Stimulated activated CD8-positive, alpha-beta memory T cell treated with anti-CD3 and anti-CD28 coated beads, Interleukin-4, amount 100 ng/mL, for 48 hours (primary cell): ENCODE results near the gene VWA5B1.
"Not testable (repeated sequence)": the region's sequence is repeated elsewhere in the genome, so short reads cannot be mapped to it uniquely, and the experiment has no call there.

Experiments used
- DNase-seq: peaks from one replicate; pipeline ENCODE4 v3.0.0-alpha.2; 2020

The VWA5B1 gene

DNA sequence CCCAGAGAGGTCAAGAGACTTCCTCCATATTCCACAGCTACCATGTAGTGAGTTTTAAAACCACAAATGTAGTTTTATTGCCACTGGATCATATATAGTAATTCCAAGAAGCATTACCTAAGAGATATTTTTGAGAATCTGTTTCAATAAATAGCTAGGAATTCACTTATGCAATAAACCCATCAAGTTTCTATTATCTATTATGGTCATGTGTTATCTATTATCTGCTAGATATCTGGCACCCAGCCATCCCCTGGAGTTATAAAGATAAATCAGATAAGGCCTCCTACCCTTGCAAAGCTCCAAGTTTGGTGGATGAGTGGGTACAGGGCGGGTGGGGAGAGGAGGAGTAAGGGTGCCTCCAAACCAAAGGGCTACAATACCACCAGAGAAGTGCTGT lies 10.3 kb upstream of the VWA5B1 start:
- no peak for DNase-seq

DNA sequence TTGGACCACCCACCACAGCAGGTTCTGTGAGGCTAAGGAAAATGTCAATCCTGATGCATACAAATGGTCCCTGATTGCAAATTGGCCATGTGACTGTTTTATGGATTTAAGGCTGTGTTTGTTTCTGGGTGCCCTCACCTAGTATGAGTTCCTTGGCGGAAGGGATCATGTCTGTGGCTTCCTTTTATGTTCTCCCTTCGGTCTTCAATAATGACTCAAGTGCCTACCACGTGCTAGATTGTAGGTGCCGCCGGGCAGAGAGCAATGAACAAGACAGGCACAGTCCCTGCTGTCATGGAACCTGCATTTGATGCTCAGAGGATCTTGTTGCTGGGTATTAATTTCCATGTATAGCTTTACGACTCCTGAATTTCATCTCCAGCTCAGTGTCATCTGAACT lies 9.8 kb upstream of the VWA5B1 start:
- no peak for DNase-seq

DNA sequence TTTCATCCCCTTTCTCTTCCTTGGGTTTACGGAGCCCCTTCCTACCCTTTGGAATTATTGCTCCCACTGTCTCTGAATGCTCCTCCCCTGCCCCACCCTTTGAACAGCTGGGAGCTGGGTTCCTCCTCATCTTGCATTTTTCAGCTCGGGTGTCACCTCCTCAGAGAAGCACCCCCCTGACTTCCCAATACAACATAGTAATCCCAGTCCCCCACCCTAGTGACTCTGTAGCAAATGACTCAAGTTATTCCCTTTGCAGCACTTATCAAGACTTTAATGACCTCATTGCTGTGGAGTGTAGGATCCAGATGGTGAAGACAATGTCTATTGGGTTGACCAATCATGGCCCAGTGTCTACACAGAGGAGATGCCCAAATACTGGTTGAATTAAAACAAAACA lies 8.9 kb upstream of the VWA5B1 start:
- no peak for DNase-seq

DNA sequence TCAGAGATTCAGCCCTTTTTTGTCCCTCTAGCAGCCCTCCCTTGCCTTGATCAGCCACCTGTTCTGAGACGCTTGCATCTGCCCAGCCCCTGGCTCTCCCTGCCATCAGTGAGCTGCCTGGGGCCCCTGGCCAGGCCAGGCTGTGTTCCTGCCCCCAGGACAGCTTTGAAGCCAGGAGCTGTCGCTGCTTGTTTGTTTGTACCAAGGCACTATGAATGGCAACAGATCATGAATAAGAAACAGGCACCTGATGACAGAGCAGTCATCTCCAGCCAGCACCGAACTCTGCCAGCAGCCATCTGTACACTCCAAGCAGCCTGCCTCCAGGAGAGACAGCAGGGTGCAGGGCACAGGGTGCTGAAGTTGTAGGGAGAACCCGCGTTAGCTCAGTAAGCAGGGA lies 8.1 kb upstream of the VWA5B1 start:
- no peak for DNase-seq

DNA sequence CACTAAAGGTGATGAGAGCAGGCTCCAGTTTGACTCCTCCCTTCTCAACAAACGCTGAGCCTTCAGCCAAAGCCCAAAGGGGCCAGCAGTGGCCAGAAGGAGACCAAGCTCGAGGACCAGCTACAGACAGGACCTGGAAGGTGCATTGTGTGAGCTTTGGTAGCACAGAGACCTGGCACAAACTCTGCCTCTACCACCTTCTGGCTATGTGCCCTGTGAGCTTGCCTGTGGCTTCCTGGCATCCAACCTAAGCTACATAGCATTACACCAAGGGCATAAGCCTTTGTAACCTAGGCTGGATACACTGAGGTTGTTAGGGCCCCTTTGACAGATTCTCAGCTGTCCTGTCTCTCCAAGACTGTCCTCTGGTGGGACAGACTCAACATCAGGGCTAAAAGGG lies 6.6 kb upstream of the VWA5B1 start:
- no peak for DNase-seq

DNA sequence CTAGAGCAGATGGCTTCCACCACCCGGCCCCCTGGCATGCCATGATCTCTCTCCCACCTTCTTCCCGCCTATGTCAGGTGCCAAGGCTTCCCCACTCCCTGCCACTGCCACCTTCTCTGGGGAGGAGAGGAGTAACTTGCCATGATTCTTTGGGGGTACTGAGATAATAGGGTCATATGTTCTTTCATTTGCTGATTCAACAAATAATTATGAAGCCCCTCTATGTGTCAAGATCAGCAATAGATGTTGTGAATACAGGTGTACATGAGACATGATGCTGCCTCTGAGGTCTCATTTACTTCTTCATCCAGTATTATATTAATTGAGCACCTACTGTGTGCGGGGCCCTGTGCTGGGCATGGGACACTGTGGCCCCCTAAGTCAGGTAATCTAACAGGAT lies 6.0 kb upstream of the VWA5B1 start:
- DNase-seq, result no peak

DNA sequence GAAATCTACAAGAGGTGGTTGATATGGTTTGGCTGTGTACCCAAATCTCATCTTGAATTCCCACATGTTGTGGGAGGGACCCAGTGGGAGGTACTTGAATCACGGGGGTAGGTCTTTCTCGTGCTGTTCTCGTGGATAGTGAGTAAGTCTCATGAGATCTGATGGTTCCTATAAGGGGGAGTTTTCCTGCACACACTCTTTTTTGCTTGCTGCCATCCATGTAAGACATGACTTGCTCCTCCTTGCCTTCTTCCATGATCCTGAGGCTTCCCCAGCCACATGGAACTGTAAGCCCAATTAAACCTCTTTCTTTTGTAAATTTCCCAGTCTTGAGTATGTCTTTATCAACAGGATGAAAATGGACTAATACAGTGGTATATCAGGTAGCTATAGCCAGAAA lies 5.2 kb upstream of the VWA5B1 start:
- no peak for DNase-seq

DNA sequence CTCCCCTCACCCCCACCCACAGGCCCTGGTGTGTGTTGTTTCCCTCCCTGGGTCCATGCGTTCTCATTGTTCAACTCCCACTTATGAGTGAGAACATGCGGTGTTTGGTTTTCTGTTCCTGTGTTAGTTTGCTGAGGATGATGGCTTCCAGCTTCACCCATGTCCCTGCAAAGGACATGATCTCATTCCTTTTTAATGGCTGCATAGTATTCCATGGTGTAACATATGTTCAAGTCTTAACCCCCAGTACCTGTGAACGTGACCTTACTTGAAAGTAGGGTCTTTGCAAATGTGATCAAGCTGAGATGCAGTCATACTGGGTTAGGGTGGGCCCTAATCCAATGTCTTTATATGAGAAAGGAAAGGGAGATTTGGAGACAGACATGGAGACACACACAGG lies 3.0 kb upstream of the VWA5B1 start:
- DNase-seq, result not testable (repeated sequence)

DNA sequence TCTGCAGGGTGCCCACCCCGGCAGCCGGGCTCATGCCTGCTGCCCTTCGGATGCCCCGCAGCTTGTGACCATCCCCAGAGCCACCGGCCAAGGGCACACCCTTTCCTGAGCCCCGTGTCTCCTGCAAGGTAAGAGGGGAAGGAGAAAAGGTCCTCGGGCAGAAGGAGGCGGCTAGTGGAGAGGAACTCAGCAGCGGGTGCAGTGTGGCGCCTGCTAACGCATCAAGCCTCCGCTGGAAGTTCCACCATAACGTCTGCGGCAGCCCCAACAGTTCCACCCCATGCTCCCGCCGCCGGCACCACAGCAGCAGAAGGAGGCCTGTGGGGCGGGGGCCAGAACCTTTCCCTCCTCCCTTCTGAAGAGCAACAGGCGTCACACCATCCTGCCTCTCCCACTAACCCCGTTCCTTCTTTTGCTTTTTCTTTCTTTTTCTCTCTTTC lies 990 bp downstream of the VWA5B1 start:
- DNase-seq, result no peak

DNA sequence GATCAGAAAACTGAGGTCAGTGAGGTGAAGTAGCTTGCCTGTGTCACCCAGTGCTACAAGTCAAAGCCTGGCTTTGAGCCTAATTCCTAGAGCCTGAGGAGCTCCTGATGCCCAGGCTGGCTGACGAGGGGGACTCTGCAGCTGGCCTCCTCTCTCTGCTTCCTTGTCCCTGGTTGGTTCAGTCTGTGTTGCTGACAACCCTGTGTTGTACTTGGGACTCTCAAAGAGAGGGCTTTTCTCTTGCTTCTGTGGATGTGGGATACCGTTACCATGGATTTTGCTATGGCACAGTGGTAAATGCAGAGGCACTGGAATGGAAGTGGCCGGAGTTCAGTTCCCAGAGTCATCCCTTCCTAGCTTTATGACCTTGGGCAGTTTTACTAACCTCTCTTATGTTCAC lies 8.0 kb downstream of the VWA5B1 start:
- DNase-seq, result no peak

DNA sequence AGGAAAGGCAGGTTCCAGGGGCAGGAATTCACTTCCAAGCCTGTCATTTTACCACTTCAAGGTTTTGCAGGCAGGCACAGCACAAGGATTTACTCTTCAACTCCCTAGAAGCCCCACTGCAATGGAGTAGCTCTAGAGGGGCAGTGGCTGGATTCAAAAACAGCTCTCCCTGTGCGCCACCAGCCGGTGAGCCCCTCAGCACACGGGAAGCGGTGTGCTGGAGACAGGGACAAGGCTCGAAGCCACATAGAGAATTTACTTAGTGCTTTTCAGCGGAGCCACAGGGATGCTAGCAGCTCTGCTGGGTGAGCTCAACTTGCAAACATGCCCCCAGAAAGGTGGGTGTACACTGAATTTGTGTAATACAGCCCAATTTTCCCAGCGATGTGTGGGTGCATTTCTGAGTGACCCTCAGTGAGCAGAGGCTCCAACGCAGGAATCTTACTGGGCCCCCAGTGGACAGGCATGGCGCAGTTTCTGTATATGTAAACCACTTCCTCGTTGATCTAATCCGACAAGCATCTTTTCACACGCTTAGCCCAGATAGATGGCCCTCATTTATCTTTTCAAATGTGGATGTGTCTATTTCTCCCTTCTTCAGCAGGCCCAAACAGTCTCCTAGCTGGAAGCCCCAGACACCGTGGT lies 10.9 kb downstream of the VWA5B1 start:
- DNase-seq, result no peak

DNA sequence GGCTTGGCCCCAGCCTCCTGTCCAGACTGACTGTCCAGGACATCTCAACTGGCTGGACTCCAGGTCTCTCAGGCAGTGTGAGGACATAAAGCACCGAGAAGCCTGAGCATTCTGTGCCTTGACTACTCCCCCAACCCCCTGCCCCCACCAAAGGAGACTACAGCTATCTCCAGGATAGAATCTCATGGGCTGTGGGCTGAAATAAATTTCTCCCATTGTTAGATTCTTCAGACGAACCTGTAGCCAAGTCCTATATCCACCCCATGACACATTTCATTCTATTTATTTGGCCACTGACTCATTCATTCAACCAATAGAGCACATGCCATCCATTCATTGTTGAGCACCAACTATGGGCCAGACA lies 11.4 kb downstream of the VWA5B1 start:
- no peak for DNase-seq

DNA sequence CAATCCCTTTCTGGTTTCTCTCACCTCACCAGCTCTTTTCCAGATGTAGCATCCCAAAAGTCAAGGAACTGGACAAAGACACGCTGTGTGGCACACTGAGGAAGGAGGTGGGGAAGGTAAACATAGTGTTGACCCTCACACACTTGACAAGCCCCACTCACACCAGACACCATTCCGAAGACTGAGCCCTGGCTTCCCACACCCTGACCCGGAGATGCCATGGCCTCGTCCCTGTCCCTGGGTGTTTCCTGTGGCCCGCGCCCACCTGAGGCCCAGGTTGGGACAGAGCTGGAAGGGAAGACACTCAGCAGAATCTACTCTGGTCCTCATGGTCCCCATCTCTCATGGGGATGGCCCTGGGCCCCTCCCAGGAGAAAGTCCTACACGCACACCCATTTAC lies 16.4 kb downstream of the VWA5B1 start:
- DNase-seq, result no peak

DNA sequence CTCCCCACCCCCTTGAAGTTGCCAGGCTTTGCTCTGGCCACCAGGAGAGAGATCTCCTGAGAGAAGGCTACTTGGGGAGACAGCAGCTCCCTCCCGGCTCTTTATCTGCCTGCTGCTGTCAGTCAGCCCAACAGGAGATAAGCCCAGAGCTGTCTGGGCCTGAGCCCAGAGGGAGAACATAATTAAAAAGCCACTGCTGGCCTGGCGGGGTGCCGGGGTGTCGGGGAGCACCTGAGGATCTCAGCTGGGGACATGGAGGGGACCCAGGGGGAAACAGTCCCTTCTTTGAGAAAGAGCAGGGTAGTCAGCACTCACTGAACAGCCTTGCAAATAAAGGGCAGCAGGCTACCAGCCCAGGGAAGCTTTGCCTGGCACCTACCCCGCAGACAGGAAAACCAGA lies 17.9 kb downstream of the VWA5B1 start:
- no peak for DNase-seq

DNA sequence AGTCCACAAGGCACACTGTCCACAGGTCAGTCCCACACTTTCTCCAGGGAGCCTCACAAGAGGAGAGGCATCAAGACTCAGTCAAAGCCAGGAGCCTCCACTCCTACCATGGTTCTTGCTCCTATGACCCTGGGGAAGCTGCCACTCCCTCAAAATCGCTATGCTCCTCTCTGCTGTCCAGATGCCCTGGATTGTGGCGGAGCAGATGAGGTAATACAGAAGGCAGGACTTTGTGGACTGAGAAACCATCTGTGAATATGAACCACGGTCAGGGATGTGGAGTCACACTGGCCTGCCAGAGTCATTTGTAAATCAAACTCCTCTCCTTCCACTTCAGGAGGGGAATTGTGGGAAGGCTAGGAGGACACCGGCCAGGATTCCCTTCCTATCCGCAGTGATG lies 20.6 kb downstream of the VWA5B1 start:
- no peak for DNase-seq

DNA sequence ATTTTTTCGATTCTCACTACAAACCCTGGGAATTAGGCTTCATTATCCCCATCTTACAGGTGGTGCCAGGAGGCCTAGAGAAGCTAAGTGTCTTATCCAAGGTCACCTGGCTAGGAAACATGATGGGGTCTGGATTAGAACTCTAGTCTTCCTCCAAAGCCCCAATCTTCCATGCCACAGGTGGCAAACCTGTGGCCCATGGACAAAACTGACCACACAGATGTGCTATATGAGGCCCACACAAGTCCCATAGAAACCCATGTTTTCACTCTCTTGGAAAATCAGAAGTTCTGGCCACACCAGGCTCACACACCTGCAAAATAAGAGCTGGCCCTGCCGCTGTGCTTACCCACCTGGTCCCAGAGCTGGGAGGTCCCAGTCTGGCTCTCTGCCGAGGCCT lies 21.6 kb downstream of the VWA5B1 start:
- no peak for DNase-seq

DNA sequence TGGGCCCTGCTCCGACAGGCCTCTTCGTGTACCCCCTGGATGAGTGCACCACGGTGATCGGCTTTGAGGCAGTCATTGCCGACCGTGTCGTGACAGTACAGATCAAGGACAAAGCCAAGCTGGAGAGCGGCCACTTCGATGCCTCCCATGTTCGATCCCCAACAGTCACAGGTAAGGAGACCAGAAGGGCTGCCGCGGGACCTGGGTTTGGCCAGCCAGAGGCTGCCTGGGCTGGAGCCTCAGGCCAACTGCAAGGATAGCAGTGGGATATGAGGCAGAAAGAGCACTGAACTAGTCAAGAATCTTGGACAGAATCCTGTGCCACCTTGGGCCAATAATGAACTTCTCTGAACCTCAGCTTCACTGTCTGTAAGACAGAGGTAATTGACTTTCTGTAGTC lies 22.1 kb downstream of the VWA5B1 start:
- no peak for DNase-seq

DNA sequence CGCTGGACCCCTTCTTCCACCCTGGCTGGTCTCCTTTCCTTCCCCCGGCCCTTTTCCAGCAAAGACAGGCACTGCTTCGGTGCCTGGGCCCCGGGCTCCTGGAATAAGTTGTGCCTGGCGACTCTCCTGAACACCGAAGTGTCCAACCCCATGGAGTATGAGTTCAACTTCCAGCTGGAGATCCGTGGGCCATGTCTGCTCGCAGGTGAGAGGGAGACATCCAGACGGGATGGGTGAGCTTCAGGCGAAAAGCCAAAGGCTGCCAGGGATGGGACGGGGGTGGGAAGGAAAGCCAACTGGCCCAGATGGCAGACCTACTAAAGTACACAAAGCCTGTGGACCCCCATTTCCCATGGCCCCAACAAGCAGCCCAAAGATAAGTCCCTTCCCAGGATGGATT lies 26.8 kb downstream of the VWA5B1 start:
- no peak for DNase-seq

DNA sequence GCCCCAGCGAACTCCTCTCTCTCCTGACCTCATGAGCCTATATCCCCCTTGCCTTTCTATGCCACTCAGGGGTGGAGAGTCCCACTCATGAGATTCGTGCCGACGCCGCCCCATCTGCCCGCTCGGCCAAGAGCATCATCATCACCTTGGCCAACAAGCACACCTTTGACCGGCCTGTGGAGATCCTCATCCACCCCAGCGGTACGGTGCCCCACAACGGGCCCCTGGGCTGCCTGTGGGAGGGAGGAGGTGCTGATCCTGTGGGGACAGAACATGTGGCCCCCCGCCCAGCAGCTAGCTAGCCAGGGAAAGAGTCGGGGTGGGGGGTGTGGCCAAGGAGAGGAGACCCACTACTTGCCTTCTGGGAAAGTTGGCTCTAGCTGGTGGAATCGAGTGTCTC lies 27.8 kb downstream of the VWA5B1 start:
- no peak for DNase-seq

DNA sequence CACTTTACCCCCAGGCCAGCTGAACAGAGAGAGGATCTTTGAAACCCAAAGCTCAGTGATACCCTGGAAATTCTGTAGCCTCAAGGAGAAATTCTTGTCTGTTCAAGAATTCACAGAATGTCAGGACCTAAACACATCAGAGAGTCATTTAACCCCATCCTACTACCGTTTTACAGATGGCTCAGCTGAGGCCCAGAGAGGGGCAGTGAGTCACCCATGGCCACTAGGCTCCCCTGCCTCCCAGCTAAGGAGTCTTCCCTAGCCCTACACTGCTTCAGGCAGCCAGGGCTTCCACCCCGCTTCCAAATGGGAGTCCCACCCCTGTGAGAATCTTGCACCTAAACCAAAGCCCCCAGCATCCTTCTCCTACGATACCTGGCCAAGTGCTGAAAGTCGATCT lies 28.3 kb downstream of the VWA5B1 start:
- no peak for DNase-seq

DNA sequence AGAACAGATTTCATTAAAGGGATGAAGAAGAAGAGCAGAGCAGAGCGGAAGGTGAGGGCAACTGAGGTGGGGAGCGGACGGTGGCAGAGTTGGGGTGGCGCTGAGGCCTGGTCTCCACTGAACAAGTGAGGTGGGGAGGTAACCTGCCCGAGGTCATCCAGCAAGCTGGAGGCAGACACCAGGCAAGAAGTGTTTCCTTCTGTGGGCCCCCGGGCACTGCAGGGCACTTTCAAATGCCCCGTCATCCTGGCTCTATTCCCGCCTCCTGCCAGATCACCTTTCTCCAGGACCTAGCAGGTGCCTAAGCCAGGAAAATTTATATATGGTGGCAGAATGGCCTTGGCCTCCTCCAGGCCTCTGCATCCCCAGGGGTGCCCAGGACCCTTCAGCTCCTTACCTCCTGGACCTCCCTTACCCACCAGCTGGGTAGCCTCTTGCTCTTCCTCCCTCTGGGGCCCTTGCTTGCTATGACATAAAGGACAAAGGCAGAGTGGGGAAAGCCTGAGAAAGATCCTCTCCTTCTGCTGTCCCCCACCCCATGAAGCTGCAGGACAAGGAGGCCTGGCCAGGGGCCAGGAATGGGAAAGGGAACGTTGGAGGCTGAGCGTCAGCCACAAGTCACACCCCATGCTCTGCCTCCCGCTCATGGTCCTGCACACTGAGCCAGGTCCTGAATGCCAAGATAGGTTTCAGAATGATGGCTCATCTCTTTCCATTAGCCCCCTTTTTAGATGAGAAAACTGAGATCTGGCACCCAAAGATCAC lies 29.0 kb downstream of the VWA5B1 start:
- no peak for DNase-seq

DNA sequence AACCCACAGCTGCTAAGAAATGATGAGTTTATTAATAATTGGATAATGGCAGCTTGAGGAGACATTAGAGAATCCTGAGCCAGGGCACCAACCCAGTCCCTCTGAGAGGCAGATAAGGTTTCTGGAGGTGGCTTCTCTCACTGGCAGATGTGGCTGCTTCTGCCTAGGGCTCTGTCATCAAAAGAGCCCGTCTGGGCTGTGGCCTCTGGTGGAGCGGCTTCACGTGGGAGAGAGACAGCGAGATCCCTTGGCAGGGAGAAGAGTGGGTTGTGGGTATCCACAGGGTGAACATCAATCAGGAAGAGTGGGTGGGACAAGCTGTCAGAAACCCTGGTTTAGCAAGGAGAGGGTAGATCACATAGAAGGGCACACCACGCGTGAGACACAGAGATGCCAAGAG lies 30.0 kb downstream of the VWA5B1 start:
- DNase-seq, result no peak

DNA sequence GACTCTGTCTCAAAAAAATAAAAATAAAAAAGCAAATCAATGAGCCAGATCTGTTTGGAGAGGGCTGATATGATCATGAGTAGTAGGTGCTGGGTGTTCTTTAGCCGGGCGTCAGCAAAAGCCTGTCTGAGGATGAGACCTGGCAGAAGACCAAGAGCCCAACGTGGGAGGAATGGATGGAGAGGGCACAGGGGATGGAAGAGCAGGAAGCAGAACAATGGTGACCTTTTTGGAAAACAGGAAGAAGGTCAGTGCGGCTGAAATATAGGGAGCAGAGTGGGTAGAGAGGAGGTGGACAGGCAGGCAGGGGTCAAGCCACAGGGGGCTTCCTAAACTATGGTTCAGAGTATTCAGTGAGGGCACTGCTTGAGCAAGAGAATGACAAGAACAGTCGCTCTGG lies 30.9 kb downstream of the VWA5B1 start:
- no peak for DNase-seq

DNA sequence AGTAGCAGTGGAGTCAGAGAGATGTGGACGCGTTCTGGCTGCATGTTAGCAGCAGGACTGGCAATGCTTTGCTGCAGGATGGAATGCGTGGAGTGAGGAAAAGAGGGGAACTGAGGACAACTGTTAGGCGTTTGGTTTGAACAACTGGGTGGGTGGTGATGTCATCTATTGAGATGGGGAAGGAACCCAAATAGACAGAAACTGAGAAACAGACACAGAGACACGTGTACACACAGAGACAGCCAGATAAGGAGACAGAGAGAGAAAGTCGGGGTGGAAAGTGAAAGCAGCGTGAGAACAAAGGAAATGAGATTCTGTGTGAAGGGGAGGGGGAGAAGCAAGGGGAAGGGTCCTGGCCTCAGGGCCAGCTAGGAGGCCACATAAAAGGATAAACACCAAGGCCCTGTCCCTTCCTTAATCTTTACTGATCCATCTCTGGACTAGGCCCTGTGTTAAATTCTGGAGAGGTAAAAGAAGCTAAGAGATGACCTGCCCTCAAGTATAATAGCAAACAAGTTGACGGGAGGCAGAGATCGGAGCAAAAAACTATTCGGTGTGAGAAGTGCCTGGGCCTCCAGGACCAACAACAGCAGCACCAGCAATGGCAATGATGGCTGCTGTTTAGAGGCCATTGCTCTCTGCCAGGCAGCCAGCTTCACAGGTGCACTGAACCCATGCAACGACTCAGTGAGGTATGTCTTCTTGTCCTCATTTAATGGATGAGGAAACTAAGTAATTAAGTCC lies 31.6 kb downstream of the VWA5B1 start:
- DNase-seq, result peak; percentile 28
